GM23338 (cell line): ENCODE data around the gene FBXW8. TPM values are rescaled to one million over a fixed set of nuclear protein-coding genes. Genes with fewer than 3 reads are reported as not detected.

Experiments
- ATAC-seq: fragments of 200-7000 bp; cut with Tn5 transposase; 3 replicates; pipeline ENCODE4 v1.9.1; 2020
- DNase-seq: peaks from one replicate; pipeline ENCODE4 v3.0.0-alpha.2; 2015; ENCODE audit warnings: low spot score
- H2AFZ ChIP-seq: fragments of 200-600 bp; sonication (generic); 2 replicates; pipeline ENCODE4 v1.8.0; 2016; ENCODE audit warnings: antibody characterized with exemption, mild to moderate bottlenecking, moderate library complexity
- H3F3A ChIP-seq: fragments of 200-600 bp; sonication (generic); replicated peaks from 2 replicates; pipeline ENCODE4 v1.8.0; 2017; ENCODE audit warnings: antibody characterized with exemption, mixed run types, low read depth
- H3K27ac ChIP-seq: fragments of 200-600 bp; sonication (generic); 2 replicates; pipeline ENCODE4 v1.6.1; 2016; ENCODE audit warnings: low read depth
- H3K27me3 ChIP-seq: fragments of 200-600 bp; sonication (generic); 2 replicates; pipeline ENCODE4 v1.8.0; 2016; ENCODE audit warnings: mild to moderate bottlenecking, mixed run types, moderate library complexity; ENCODE audit not compliant: insufficient read depth
- H3K36me3 ChIP-seq: fragments of 200-600 bp; sonication (generic); 2 replicates; pipeline ENCODE4 v1.8.0; 2016; ENCODE audit warnings: mild to moderate bottlenecking; ENCODE audit not compliant: insufficient read depth
- H3K4me1 ChIP-seq: fragments of 200-600 bp; sonication (generic); 2 replicates; pipeline ENCODE4 v1.8.0; 2016; ENCODE audit warnings: mild to moderate bottlenecking, moderate library complexity; ENCODE audit not compliant: insufficient read depth
- H3K4me2 ChIP-seq: fragments of 200-600 bp; sonication (generic); 2 replicates; pipeline ENCODE4 v1.7.1; 2017; ENCODE audit warnings: mixed run types
- H3K4me3 ChIP-seq: fragments of 200-600 bp; sonication (generic); 2 replicates; pipeline ENCODE4 v1.6.1; 2016; ENCODE audit warnings: mixed run types
- H3K79me2 ChIP-seq: fragments of 200-600 bp; sonication (generic); replicated peaks from 2 replicates; pipeline ENCODE4 v1.8.0; 2017; ENCODE audit warnings: mild to moderate bottlenecking; ENCODE audit not compliant: insufficient read depth
- H3K9me2 ChIP-seq: fragments of 200-600 bp; sonication (generic); 2 replicates; pipeline ENCODE4 v1.8.0; 2017; ENCODE audit not compliant: insufficient read depth
- H4K20me1 ChIP-seq: fragments of 200-600 bp; sonication (generic); replicated peaks from 2 replicates; pipeline ENCODE4 v1.8.0; 2017; ENCODE audit warnings: mild to moderate bottlenecking; ENCODE audit not compliant: insufficient read depth
- H3K27ac Mint-ChIP-seq: 2 replicates; pipeline ENCODE4 v1.8.0; 2020; ENCODE audit warnings: inconsistent platforms, mild to moderate bottlenecking, moderate library complexity, mixed read lengths
- H3K27me3 Mint-ChIP-seq: 3 replicates; pipeline ENCODE4 v1.8.0; 2022; ENCODE audit warnings: low read depth, mild to moderate bottlenecking, moderate library complexity, mixed read lengths, inconsistent platforms; ENCODE audit not compliant: insufficient read depth, poor library complexity
- H3K36me3 Mint-ChIP-seq: 3 replicates; pipeline ENCODE4 v1.8.0; 2021; ENCODE audit warnings: low read depth, mild to moderate bottlenecking, inconsistent platforms, moderate library complexity, mixed read lengths
- H3K4me1 Mint-ChIP-seq: 3 replicates; pipeline ENCODE4 v1.8.0; 2020; ENCODE audit warnings: mild to moderate bottlenecking, inconsistent platforms, mixed read lengths
- H3K4me3 Mint-ChIP-seq: 3 replicates; pipeline ENCODE4 v1.8.0; 2021; ENCODE audit warnings: moderate library complexity, mild to moderate bottlenecking, inconsistent platforms, mixed read lengths
- H3K9me3 Mint-ChIP-seq: 3 replicates; pipeline ENCODE4 v1.8.0; 2020; ENCODE audit warnings: moderate library complexity, mild to moderate bottlenecking, inconsistent platforms, mixed read lengths
- CREB1 ChIP-seq: fragments of 250-450 bp; sonication (Bioruptor Pico); IDR thresholded peaks from 2 replicates; pipeline ENCODE4 v1.5.0; 2020; ENCODE audit warnings: low read depth, mild to moderate bottlenecking, moderate library complexity
- CTCF ChIP-seq, 2 experiments: fragments of 200-600 bp in 1 of 2; sonication (generic) in 1 of 2; conservative IDR thresholded peaks; 2 replicates each; pipeline versions ENCODE4 v1.5.1 to v1.6.1; 2016 to 2017; ENCODE audit warnings: antibody characterized with exemption in 2 of 2, low read depth in 2 of 2, mild to moderate bottlenecking in 2 of 2, moderate library complexity in 1 of 2
- ETS1 ChIP-seq: IDR thresholded peaks from 2 replicates; pipeline ENCODE4 v1.6.1; 2016; ENCODE audit warnings: antibody characterized with exemption
- EZH2 ChIP-seq: fragments of 200-600 bp; sonication (generic); IDR thresholded peaks from one replicate; pipeline ENCODE4 v1.8.0; 2017; ENCODE audit warnings: antibody characterized with exemption, mild to moderate bottlenecking, low read depth; ENCODE audit not compliant: unreplicated experiment
- EZH2phosphoT487 ChIP-seq: fragments of 200-600 bp; sonication (generic); IDR thresholded peaks from one replicate; pipeline ENCODE4 v1.8.1; 2018; ENCODE audit warnings: antibody characterized with exemption; ENCODE audit not compliant: unreplicated experiment
- JUNB ChIP-seq: IDR thresholded peaks from one replicate; pipeline ENCODE4 v1.6.1; 2016; ENCODE audit warnings: antibody characterized with exemption; ENCODE audit not compliant: unreplicated experiment
- NANOG ChIP-seq: IDR thresholded peaks from 2 replicates; pipeline ENCODE4 v1.6.1; 2016; ENCODE audit warnings: antibody characterized with exemption, borderline replicate concordance
- POLR2AphosphoS5 ChIP-seq: IDR thresholded peaks from 2 replicates; pipeline ENCODE4 v1.6.1; 2016; ENCODE audit warnings: antibody characterized with exemption, low read depth
- REST ChIP-seq: IDR thresholded peaks from one replicate; pipeline ENCODE4 v1.6.1; 2018; ENCODE audit warnings: antibody characterized with exemption; ENCODE audit not compliant: unreplicated experiment
- STAT1 ChIP-seq: IDR thresholded peaks from one replicate; pipeline ENCODE4 v1.6.1; 2016; ENCODE audit warnings: antibody characterized with exemption; ENCODE audit not compliant: unreplicated experiment
- ZNF114 ChIP-seq: fragments of 250-450 bp; sonication (Bioruptor Pico); IDR thresholded peaks from 2 replicates; pipeline ENCODE4 v1.5.0; 2020; ENCODE audit warnings: mild to moderate bottlenecking, moderate library complexity
- ZNF331 ChIP-seq: fragments of 250-450 bp; sonication (Bioruptor Pico); IDR thresholded peaks from 2 replicates; pipeline ENCODE4 v1.5.0; 2020; ENCODE audit warnings: low read depth, mild to moderate bottlenecking, moderate library complexity
- polyA plus RNA-seq: library from polyadenylated mRNA; unstranded; fragments of >200 nt; fragmentation: Nextera tagmentation; extraction: Ambion mirVana; gene quantifications from 2 replicates; pipeline ENCODE4 v1.2.1, GENCODE V29; 2016
- total RNA-seq: library from RNA; depleted of rRNA; stranded (reverse); fragments of >200 nt; shearing (Covaris generic); gene quantifications from 2 replicates; pipeline ENCODE4 v1.2.3, GENCODE V29; 2014

The FBXW8 gene
- total and polyA plus RNA-seq, 2 experiments from 2014 or later = 4.6 to 13.9 TPM

DNA sequence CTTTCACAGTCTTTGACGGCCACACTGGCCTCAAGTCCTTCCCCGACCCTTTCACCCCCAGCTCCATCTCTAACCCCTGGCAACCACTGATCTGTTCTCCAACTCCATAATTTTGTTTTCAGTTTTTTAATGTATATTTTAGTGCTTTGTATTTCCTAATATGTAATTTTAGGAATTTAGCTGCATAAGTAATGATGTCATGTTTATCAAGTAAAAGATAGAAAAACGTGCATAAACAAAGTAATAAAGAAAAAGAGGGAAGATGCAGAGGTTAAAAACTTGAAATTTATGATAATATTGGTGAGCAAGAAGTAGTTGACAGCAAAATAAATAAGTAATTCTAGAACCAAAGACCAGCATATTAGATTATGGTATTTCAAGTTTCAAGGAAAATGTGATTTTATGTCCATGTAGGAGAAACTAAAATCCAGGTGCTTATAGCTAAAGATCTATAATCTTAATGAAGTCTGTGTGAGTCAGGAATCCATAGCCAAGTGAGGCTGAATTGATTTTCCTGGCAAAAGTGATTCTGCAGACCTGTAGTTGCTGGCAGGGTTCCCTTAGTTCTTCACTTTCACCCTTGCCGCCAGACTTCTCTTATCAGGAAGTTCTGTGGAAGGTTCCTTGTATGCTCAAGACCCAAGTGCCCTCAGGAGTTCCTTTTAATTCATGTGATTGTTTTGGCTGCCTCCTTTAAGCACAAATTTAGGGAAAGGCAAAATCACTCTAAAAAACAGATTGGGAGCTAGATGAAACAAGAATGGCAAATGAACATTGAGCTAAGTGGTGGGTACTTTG is 24.4 kb downstream of the FBXW8 start:
- Histone ChIP-seq H3K79me2 (no peaks in the 10 kb centered on the region; the same call in 1 of the 2 replicates), H3K4me2 (no peak overlapping the region), H3K4me3 (no peak overlapping the region), H3K27ac (no peak overlapping the region), H3F3A (no peaks in the 10 kb centered on the region), H4K20me1 (peaks cover 3% of the 10 kb centered on the region; the same call in 1 of the 2 replicates), H3K4me1 (no peaks in the 10 kb centered on the region), H3K36me3 (no peaks in the 10 kb centered on the region), H3K9me2 (no peaks in the 10 kb centered on the region), H3K27me3 (no peaks in the 10 kb centered on the region), H2AFZ (no peak overlapping the region)
- no peak for ATAC-seq
- H3K27ac Mint-ChIP-seq = no peak overlapping the region
- H3K36me3 Mint-ChIP-seq = peaks cover 19% of the 10 kb centered on the region
- peaks cover 1% of the 10 kb centered on the region for H3K27me3 Mint-ChIP-seq
- no peaks in the 10 kb centered on the region; the same call in 1 of the 3 replicates for H3K4me1 Mint-ChIP-seq
- no peak for TF ChIP-seq EZH2phosphoT487
- no peak for TF ChIP-seq CTCF (conservative IDR thresholded peaks at IDR 0.05; ENCODE audit: low read depth in 2 of 2)
- TF ChIP-seq POLR2AphosphoS5 = no peak
- no peak for TF ChIP-seq CREB1 (CRISPR knock-in tag)
- no peak for TF ChIP-seq EZH2
- TF ChIP-seq JUNB = no peak
- no peak overlapping the region for H3K4me3 Mint-ChIP-seq
- peaks cover 3% of the 10 kb centered on the region; the same call in 2 of the 3 replicates for H3K9me3 Mint-ChIP-seq
- DNase-seq = no peak

DNA sequence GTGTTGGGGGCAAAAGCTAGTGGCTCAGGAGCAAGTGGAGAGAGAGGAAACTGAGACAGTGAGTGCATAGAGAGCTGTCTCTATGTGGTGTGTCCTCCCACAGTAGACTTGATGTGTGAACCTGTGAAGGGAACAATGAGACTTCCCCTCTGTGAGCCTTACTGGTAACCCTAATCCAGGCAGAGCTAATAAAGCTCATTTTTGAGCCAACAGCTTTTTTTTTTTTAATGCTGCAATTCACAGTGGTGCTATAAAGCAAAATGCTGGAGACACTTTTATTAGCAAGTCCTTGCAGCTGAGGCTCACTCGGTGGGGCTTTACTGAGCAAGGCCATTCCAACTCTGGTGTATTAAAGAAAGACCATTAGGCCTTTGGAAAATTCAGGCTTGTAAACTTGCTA is 26.9 kb downstream of the FBXW8 start:
- H3K27ac ChIP-seq = no peak overlapping the region
- H3K4me3 ChIP-seq = no peak overlapping the region
- TF ChIP-seq REST (no peak), ZNF114 (CRISPR knock-in tag) (no peak), ETS1 (no peak), NANOG (no peak), EZH2phosphoT487 (no peak), ZNF331 (CRISPR knock-in tag) (no peak), EZH2 (no peak), POLR2AphosphoS5 (no peak), JUNB (no peak), STAT1 (no peak), CTCF (conservative IDR thresholded peaks at IDR 0.05; ENCODE audit: low read depth in 2 of 2) (no peak)
- H3K36me3 Mint-ChIP-seq = peaks cover 32% of the 10 kb centered on the region
- no peak overlapping the region for H3K4me2 ChIP-seq
- H3K27ac Mint-ChIP-seq = no peak overlapping the region
- no peaks in the 10 kb centered on the region for H3K36me3 ChIP-seq
- H3K27me3 ChIP-seq = no peaks in the 10 kb centered on the region
- no peak overlapping the region for H2AFZ ChIP-seq
- no peaks in the 10 kb centered on the region; the same call in 1 of the 3 replicates for H3K4me1 Mint-ChIP-seq
- DNase-seq (no peak), ATAC-seq (no peak)
- H3K4me3 Mint-ChIP-seq = no peak overlapping the region
- no peaks in the 10 kb centered on the region for H3K4me1 ChIP-seq
- peaks cover 6% of the 10 kb centered on the region; the same call in 2 of the 3 replicates for H3K9me3 Mint-ChIP-seq
- H3K79me2 ChIP-seq = peaks cover 2% of the 10 kb centered on the region; the same call in 1 of the 2 replicates
- no peaks in the 10 kb centered on the region for H3F3A ChIP-seq
- 0 out of 2 replicates have a peak, but pooled peaks cover 3% of the 10 kb centered on the region for H4K20me1 ChIP-seq
- H3K27me3 Mint-ChIP-seq = peaks cover 7% of the 10 kb centered on the region
- no peaks in the 10 kb centered on the region for H3K9me2 ChIP-seq
